Stimulated activated CD8-positive, alpha-beta memory T cell treated with anti-CD3 and anti-CD28 coated beads, Interleukin-12 subunit alpha, Interleukin-12 subunit beta, amount 100 ng/mL, for 24 hours (primary cell): ENCODE data around the gene CMC2.

ENCODE experiments used
- DNase-seq: peaks from one replicate; pipeline ENCODE4 v3.0.0-alpha.2; 2020; ENCODE audit errors: extremely low read depth

The CMC2 gene

DNA sequence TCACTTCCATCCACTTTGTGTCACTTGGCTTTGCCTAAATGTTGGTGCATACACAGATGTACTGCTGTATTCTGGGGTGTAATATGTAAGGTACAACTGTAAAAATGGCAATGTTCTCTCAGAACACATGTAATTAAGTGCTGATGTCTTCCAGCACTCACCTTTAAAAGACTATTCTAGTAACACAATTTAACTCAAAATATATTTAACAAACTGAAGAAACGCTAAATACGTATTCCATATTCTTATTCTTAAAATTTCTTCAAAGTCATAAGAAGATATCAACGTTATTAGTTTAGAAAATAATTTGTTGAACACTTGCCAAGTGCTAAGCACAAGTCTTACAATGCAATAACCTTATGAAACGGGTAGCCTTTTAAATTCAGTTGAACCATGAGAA lies 3.6 kb downstream of the CMC2 start:
- no peak for DNase-seq

DNA sequence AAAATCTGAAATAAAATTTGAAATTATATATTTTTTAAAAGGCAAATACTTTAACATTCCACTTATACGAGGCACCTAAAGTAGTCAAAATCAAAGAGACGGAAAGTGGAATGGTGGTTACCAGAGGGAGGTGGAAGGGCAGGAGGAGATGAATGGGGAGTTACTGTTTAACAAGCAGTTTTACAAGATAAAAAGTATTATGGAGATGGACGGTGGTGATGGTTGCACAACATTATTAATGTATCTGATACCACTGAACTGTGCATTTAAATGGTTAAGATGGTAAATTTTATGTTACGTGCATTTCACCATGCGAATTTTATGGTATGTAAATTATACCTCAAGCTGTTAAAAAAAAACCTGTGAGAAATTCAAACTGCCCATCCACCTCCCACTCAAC lies 5.4 kb downstream of the CMC2 start:
- DNase-seq = no peak

DNA sequence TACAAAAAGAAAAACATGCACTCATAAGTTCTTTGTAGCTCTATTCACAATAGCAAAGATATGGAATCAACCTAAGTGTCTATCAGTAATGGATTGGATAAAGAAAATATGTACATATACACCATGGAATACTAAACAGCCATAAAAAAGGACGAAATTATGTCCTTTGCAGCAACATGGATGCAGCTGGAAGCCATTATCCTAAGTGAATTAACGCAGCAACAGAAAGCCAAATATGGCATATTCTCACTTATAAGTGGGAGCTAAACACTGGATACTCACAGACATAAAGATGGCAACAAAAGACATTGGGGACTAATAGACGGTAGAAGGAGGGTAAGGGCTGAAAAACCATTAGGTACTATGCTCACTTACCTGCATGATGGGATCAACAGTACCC lies 5.8 kb downstream of the CMC2 start:
- DNase-seq = no peak

DNA sequence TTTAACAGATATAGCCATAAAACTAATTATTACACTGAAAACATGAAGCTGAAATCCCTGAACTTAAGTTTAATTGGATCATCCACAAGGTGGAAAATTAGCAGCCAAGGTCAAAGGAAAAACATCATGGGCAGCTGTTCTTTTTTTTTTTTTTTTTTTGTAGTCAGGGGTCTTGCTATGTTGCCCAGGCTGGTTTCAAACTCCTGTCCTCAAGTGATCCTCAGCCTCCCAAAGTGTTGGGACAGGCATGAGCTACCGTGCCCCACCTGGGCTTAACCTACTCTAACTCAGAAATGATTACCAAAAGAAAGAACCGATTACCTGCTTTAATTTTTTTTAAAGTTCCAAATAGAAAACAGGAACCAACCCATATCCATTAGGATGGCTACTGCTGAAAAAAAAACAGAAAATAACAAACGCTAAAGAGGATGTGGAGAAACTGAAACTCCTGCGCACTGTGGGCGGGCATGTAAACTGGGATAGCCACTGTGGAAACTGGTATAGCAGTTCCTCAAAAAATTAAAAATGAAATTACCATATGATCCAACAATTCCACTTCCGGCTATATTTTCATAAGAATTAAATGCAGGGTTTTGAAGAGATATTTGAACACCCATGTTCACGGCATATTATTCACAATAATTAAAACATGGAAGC lies 8.6 kb downstream of the CMC2 start:
- DNase-seq = no peak

DNA sequence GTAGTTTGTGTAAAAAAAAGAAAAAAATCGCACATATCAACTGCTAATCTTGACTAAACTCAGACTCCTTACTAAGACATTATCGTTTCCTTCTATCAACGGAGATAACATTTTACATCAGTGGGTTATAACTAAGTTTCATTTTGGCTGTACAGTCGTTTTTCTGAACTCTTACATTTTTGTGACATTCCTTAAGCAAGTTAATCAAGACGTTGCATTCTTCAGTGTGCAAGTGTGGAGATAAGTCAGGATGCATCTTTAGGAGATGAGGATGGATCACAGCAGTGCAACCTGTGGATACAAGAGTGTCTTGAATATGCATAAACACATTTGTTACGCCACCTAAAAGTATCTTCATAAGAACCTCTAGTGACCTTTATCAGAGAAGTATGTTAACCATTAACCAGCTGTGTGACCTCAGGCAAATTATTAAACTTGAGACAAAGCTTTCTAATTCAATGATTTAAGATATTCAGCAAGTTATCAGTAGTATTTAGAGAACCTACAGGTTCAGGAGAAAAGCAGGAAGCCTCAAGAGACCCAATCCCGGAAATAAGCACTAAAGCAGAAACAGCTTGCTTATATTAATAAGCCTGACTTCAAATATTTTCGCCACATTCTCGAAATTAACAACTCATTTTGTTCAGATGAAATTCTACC lies 9.4 kb downstream of the CMC2 start:
- DNase-seq = no peak

DNA sequence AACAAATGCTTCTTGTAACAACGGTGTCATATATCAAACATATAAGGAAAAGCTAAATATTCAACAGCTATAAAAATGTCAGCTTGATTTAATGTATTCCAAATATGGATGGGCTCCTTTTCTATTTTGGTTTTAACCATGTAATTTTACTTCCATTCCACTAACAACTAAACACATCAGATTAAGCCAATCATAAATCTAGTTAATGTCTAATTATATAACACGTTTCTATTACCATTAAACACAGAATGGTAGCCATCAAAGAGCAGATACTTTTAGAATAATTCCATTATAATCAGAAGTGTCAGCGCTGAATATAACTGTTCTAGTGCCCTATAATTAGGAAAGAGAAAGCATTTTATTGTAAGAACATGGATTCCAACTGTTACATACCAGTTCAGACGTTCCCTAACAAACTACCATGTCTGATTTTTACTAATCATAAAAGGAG lies 10.0 kb downstream of the CMC2 start:
- DNase-seq = no peak

DNA sequence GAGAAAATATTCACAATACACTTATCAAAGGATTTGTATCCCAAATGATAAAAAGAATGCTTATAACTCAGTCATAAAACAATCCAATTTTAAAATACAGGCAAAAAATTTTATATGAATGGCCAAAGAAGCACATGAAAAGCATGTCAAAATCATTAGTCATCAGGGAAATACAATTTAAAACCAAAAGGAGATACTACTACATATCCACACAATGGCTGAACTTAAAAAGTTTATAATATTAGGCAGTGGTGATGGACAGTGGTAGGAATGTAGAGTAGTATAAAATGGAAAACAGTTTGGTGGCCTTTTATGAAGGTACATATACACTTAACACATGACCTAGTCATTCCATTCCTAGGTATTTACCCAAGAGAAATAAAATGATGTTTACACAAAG lies 12.2 kb downstream of the CMC2 start:
- no peak for DNase-seq

DNA sequence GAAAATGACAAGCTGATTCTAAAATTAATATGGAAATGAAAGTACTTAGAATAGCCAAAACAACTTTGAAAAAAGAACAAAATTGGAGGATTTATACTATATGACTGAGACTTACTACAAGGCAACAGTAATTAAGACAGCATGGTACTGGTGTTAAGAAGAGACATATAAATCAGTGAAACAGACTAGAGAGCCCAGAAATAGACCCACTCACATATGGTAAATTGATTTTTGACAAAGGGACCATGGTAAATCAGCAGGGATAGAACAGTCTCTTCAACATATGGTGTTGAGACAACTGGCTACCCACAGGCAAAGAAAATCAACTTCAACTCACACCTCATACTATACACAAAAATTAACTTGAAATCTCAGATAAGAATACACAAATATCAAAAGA lies 12.9 kb downstream of the CMC2 start:
- no peak for DNase-seq

DNA sequence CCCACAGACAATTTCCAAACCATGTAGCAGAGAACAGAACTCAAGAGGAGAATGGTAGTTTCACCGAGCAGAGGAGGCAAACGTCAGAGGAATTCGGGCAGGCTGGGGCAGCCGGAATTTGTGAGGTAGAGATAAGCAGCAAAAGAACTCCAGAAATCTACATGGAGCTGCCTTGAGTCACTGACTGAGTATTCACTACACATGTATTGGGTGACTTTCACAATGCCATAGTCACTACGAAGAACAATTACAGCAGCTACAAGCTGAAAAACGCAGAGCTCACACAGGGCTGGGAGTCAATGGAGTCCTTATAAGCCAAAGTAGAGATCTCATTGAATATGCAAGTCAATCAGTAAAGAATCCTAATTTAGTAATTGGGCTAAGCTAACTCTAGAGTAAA lies 13.4 kb downstream of the CMC2 start:
- no peak for DNase-seq

DNA sequence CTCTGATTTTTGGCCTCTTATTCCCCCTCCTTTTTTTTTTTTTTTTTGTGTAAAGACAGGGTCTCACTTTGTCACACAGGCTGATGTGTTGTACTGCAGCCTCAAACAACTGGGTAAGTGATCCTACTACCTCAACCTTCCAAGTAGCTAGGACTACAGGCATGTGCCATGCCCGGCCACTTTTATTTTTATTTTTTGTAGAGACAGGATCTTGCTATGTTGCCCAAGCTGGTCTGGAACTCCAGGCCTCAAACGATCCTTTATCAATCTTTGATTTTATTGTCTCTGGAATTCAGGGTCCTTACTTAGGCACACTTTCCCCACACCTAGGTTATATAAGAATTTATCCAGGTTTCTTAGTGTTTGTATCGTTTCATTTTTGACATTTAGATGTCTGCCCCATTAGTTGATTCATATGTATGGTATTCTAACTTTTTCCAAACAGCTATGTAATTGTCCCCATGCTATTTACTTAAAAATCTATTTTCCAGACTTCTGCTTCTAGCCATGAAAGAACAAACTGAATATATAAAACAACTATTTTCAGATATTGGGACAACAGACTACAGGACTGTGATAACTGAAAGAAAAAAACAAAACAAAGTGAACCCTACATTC lies 13.9 kb downstream of the CMC2 start:
- DNase-seq = no peak

DNA sequence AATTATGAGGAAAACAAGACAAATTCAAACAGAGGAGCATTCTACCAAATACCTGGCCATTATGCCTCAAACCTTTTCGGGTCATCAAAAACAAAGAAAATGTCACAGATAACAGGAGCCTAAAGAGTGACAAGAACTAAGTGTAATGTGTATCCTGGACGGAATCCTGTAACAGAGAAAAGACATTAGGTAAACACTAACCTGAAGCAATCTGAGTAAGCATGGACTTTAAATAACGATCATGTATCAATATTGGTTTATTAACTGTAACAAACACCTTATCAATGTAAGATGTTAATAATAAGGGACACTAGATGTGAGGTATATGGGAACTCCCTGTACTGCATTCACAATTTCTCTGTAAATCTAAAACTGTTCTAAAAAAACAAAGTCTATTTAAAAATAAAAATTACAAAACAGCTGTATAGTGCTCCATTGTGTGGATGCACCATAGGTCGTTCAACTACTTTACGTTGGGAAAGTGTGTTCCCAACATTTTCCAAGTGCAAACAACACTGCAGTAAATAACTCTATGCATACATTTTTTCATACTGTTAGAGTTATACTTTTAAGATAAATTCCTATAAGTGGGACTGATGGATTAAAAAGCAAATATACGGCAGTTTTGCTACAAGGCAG lies 14.8 kb downstream of the CMC2 start:
- DNase-seq = no peak

DNA sequence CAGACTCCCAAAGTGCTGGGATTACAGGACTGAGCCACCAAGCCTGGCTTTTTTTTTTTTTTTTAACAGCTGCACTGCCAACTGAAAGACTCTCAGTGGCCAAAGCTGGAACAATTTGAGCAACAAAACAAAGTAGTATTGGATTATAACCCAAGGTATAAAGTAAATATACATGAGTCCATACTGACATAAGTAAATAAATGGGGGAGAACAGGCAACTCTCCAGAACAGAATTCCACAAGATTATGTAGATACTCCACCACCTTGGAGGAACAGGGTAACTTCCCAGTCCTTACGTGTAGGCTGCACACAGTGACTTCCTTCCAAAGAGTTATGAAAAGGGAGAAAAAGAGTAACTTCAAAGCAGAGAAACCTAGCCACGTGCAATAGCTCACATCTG lies 15.7 kb downstream of the CMC2 start:
- no peak for DNase-seq

DNA sequence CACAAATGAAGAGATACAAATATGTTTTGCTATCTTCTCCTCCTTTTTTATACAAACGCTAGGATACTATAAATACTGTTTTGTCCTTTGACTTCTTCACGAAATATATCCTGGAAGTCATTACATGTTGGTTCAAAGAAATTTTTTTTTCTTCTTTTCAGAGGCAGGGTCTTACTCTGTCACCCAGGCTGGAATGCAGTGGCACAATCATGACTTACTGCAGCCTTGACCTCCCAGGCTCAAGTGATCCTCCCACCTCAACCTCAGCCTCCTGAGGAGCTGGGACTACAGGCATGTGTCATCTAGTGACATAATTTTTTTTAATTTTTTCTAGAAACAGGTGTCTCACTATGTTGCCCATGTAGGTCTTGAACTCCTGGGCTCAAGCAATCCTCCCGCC lies 16.1 kb downstream of the CMC2 start:
- no peak for DNase-seq

DNA sequence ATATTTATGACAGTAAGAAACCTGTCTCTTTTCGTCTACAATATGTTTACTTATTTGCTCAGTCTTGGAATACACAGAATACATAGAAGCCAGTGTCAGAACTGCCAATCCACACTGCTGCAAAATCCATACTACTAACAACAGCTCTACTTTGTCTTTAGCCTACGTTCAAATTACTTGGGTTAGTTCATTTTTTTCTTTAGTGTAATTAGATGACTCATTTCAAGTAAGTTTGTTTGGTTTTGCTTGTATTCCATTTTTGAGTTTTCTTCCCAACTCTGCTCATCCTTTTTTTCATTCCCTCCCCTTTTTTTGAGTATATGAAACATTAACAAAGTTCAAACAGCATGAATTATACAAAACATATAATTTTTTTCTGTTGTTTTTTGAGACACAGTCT lies 16.9 kb downstream of the CMC2 start:
- no peak for DNase-seq

DNA sequence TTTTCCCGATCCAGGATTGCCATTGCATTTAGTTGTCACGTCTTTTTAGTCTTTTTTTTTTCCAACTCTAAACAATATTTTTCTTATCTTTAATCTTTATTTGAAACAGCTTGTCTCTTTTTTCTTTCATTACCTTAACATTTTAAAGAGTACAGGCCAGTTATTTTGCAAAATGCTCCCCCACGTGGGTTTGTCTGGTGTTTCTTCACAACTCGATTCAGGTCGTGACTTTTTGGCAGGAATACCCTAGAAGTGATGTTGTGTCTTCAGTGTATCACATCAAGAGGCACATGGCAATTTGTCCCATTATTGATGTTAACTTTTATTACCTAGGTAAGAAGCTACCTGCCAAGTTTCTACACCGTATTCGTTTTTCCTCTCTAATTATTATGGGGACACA lies 17.9 kb downstream of the CMC2 start:
- no peak for DNase-seq

DNA sequence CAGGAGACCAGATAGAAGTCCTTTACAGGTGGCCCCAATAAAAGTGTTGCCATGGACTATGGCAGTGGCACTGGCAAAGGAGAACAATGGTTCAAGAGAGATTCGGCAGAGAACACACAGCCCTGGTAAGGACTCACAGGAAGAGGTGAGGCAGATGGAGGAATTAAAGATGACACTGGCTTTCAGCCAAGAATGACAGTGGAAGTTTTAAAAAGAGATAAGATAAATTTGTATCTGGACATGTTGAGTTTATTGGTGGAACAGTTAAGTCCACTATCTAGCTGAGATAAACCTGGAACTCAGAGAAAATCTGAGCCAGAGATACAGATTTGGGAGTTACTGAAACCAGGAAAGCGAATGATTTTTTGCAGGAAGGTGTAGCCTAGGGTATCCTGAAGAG lies 20.1 kb downstream of the CMC2 start:
- no peak for DNase-seq

DNA sequence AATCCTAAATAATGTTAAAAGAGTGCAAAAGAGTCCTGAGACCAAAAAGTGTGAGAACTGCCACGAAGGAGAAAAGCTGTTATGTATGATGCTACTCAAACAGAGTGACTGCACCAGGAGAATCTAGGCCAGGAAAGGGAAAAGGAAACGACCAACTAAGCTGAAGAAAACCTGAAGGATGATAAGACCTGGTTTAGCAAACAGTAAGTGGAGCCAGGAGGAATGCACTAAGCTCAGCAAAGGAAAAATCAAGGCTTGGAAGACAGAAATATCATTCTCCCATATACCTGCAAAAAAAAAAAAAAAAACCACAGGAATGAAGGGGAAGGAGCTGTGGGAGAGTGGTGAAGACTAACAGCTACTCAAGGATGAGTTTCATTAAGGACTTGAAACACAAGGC lies 21.1 kb downstream of the CMC2 start:
- DNase-seq = no peak

DNA sequence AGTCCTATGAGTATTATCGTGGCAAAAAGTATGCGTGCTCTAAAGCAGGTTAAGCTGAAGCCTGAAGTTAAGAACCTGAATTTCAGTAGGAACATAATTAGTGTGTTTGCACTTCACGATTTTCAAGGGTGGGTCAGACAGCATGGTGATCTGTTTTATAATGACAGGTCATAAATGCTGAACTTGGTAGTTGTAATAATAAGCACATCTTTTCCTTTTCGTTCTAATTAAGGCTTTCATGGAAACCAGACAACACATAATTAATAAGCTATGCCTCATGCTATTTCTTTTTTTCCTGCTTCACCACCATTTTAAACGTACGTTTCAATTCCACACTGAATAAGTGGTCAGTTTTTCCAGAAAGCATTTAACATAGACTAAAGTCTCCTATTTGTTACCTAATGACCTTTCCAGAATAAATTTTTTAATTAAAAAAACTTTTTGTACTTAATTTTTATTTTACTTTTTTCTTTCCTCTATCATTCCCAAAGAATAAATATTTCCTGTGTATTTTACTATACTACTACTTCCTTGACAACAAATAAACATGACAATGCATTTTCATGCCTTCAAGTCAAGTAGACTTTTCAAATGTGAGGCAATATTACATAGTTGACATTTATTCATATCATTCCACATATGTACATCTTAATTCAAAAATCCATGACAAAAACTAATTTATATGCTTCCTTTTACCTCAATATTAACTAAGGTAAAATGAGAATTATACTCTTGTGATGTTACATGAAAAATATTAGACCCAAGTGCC lies 22.4 kb downstream of the CMC2 start:
- no peak for DNase-seq

DNA sequence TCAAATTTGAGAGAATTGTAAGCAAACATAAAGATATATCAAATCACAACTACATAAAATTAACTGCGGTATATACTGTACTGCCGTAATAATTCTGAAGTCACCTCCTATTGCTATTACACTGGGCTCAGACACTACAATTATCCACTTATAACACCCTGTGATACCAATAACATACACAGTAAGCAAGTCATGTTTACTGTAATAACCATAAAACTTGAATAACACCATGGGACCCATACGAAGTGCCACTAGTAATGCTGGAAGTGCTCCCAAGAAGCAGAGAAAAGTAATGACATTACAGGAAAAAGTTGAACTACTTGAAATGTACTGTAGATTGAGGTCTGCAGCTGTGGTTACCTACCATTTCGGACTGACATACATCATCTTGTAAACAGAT lies 24.0 kb downstream of the CMC2 start:
- no peak for DNase-seq

DNA sequence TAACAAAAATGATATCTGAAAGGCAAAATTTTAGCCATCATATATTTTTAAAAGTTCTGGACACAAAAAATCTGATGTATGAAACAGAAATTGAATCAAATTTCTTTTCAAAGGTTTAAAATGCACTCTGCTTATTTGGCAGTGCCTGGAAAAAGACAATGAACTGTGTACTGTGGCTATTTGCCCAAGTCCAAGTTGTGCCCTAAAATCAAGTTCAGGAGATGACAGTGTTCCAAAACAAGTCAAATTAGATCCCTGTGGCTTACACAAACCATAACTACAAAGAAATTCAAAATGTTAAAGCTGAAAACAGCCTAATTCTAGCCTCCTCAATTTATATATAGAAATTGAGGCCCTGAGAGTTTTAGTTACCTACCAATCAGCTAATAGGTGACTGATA lies 25.6 kb downstream of the CMC2 start:
- DNase-seq = no peak

DNA sequence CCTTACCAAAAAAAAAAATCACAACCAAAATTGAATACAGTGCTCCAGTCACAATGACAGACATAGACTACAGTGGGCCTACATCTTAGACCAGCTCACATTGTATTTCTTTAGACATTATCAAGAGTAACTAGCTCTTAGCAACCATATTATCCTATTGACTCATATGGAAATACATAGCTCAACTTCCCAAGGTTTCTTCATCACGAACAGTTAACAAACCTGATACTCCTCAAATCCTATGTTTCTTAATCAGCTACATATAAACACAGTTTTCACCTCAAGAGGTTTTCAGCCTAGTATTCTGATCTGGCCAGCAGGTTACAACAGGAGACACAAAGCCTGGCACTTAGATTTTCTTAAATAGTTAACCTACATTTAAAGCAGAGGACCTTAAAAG lies 29.7 kb downstream of the CMC2 start:
- no peak for DNase-seq

DNA sequence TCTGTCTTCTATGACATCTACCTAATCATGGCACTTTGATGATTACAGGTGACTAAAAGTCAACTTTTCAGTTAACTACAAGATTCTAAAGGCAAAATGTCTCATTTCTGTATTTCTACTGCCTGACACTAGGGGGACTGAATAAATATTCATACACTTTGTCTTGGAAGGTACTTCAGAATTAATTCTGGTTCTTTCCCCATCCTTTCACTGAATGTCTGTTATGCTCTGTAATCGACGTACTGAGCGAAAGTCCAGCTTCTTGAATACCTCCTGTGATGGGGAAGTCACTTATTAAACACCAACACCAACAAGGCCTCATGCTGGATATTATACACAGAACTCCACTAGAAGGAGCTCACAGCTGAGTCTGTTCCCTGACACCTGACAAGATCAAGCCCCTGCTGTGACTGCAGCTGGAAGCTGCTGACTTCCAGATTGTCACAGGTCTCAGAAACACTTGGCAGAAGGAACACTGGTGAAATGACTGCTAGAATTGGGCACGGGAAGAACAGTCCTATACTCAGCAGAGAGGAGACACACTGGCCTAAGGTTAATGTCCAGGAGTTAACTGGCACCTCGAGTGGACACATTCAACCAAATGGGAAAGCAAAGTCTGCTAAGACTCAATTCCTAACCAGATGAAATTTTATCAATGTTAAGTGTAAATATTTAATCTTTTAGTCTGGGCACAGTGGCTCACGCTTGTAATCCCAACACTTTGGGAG lies 31.9 kb downstream of the CMC2 start:
- DNase-seq = no peak
